ENCODE measurements around the gene G6PC3.

DNA sequence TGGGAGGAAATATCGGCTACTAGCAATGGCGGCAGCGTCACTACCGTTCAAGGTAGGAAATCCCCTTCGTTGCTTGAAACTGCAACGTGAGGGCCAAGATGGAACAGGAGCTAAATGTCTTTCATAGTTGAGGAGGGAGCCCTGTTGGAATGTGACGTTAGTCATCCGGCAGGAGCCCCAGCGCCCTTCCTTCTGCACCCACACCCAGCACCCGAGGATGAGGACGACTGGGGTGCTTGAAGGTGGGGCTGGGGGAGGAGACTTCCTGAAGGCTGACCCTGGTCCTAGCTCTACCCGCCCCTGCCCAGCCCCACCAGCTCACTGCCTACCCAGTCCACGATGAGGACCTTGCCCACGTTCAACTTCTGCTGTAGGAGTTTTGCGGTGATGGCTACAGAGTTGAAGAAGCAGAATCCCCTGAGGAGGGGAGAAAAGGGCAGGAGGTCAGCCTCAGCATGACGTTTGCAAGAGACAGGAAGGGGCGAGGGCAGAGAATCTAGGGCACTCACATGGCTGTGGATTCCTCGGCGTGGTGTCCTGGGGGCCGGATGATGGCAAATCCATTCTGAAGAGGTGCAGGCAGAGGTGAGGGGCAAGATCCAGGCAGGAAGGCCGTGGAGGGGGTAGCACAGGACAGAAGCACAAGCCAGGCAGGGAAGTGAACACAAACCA is 11.9 kb downstream of the G6PC3 start:
- TF ChIP-seq, protein P1, sequence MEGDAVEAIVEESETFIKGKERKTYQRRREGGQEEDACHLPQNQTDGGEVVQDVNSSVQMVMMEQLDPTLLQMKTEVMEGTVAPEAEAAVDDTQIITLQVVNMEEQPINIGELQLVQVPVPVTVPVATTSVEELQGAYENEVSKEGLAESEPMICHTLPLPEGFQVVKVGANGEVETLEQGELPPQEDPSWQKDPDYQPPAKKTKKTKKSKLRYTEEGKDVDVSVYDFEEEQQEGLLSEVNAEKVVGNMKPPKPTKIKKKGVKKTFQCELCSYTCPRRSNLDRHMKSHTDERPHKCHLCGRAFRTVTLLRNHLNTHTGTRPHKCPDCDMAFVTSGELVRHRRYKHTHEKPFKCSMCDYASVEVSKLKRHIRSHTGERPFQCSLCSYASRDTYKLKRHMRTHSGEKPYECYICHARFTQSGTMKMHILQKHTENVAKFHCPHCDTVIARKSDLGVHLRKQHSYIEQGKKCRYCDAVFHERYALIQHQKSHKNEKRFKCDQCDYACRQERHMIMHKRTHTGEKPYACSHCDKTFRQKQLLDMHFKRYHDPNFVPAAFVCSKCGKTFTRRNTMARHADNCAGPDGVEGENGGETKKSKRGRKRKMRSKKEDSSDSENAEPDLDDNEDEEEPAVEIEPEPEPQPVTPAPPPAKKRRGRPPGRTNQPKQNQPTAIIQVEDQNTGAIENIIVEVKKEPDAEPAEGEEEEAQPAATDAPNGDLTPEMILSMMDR (IDR thresholded peaks at IDR 0.05), result no peak
- no peak for TF ChIP-seq ZFX (IDR thresholded peaks at IDR 0.05; ENCODE audit: borderline replicate concordance)
